Retinal pigment epithelial cell (primary cell): ENCODE measurements around the gene DCST1.

Source experiments
- DNase-seq: peaks from one replicate; pipeline ENCODE4 v3.0.0-alpha.2; 2010; ENCODE audit warnings: low read depth
- H3K4me3 ChIP-seq: 2 replicates; pipeline ENCODE4 v1.5.1; 2011; ENCODE audit warnings: mild to moderate bottlenecking, low read length, control low read depth, moderate library complexity
- CTCF ChIP-seq: conservative IDR thresholded peaks from 2 replicates; pipeline ENCODE4 v1.5.1; 2011; ENCODE audit warnings: low read depth, low read length, control low read depth, inconsistent platforms

DCST1 gene

GRCh38 chr1:155011437-155012025 is 22.1 kb upstream of the DCST1 start:
- no peak overlapping the region for H3K4me3 ChIP-seq
- no peak for DNase-seq
- TF ChIP-seq CTCF = no peak

GRCh38 chr1:155012026-155012546 is 21.5 kb upstream of the DCST1 start:
- no peak overlapping the region for H3K4me3 ChIP-seq

GRCh38 chr1:155012776-155013602 is 20.6 kb upstream of the DCST1 start:
- no peak overlapping the region for H3K4me3 ChIP-seq
- TF ChIP-seq CTCF = no peak
- no peak for DNase-seq

More at GRCh38 chr1:155012026-155012546, 21.5 kb upstream of the DCST1 start:
- no peak for TF ChIP-seq CTCF
- DNase-seq = no peak

GRCh38 chr1:155013632-155014031 is 20.0 kb upstream of the DCST1 start:
- no peak overlapping the region for H3K4me3 ChIP-seq
- DNase-seq = no peak
- TF ChIP-seq CTCF = no peak

GRCh38 chr1:155014709-155015508 is 18.7 kb upstream of the DCST1 start:
- no peak overlapping the region for H3K4me3 ChIP-seq
- no peak for DNase-seq
- TF ChIP-seq CTCF = no peak

- no peak for DNase-seq
- no peak for TF ChIP-seq CTCF
- no peak overlapping the region for H3K4me3 ChIP-seq
Measured at GRCh38 chr1:155015527-155016230, 17.9 kb upstream of the DCST1 start.
